NCI-H2196 treated with DMSO at 0.1 percent for 48 hours (cell line): ENCODE results near the gene MAP2K5.

Experiments
- DNase-seq: peaks from one replicate; lab custom pipeline; 2025; ENCODE audit not compliant: unreplicated experiment; lab: John Stamatoyannopoulos, UW

MAP2K5 gene

DNA sequence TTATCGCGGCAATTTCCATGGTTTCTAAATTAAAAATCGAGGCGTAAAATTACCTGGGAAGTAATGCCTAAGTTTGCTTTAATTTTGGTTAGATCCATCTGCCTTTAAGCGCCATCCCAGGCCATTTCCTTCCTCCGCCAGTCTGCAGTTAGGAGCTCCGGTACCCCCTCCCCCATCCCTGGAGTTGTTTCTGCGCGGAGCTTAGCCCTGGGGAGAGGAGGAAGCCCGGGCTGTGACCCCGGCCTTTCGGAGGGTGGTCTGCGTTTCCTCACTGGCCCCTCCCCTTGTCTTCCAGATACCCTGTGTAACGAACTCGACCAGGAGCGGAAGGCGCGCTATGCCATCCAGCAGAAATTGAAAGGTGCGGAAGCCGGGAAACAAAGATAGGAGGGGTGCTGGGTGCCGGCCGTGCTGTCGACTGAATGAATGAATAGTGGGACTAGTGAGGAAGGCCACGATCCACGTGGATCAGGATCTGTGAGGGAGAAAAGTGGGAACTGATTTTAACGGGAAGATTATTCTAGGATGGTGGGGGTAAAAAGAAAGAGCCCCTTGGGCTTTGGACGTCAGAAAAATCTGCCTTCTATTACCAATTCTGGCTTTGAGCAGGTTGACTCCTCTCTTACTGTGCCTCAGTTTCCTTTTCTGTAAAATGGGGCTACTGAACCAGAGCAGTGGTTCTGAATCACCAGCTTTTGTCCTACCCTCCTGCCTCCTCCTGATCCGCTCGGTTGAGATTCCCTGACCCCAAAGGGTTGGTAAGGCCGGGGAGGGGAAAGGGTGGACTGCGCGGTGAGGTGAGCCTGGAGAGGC is 290.6 kb downstream of the MAP2K5 start:
- no peak for DNase-seq

DNA sequence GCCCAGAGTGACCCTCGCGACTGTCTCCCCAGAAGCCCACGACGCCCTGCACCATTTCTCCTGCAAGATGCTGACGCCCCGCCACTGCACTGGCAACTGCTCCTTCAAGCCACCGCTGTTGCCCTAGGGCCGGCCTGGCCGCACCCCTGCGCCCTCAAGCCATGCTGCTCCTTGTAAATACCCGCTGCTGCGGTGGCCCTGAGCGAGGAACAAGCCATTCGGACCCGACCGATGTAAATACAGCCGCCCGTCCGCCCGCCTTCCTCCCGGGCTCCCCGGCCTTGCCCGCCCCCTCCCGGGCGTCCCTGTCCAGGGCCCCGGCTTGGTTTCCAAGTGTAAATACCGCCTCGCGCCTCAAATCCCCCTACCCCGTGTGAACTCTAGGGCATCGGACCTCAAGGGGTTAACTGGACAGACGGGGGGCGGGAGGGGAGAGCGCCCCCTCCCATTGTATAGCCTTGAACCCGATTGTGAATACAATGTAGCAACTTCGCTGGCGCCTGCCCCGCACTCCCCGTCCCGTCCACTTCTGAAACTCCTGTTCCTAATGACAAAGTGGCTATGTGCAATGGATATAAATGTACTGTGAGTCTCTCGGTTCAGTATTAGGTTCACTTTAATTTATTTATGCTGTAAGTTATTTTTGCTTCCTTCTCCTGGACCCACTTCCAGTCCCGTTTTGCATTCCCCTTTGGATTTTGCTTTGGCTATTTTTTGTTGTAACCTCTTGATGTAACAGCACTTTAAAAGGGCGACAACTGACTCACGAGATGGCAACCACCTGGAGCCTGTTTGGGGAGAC is 291.4 kb downstream of the MAP2K5 start:
- no peak for DNase-seq

DNA sequence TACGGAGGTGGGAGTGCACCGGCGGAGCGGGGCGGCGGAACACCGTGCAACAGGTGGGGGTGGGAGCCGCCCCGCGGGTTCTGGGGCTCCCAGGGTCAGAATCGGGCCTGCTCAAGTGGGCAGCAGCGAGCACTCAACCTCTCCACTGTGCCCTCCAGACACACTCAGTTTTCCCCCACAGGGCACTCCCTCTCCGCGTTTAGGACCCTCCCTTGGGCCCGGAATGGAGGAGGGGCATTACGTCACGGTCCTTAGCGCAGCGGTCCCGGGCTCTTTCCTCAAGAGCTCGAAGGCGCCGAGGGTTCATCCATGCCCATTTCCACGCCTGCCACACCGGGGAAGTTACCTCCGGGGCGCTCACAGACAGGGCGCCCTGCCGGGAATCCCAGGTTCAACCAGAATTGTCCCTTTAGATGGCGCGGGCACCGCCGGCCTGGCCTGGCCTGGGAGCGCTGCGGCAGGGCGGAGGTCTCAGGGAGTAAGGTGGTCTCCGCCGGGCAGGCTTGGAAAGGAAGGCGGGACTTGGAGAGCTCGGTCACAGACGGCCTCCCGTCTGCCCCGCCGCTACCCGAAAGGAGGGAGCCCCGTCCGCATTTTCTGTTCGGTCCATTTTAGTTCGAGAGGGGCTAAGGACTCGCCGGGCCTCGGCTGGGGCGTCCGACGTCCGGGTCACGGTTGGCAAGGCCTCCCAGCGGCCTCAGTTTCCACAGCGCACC is 292.2 kb downstream of the MAP2K5 start:
- no peak for DNase-seq

DNA sequence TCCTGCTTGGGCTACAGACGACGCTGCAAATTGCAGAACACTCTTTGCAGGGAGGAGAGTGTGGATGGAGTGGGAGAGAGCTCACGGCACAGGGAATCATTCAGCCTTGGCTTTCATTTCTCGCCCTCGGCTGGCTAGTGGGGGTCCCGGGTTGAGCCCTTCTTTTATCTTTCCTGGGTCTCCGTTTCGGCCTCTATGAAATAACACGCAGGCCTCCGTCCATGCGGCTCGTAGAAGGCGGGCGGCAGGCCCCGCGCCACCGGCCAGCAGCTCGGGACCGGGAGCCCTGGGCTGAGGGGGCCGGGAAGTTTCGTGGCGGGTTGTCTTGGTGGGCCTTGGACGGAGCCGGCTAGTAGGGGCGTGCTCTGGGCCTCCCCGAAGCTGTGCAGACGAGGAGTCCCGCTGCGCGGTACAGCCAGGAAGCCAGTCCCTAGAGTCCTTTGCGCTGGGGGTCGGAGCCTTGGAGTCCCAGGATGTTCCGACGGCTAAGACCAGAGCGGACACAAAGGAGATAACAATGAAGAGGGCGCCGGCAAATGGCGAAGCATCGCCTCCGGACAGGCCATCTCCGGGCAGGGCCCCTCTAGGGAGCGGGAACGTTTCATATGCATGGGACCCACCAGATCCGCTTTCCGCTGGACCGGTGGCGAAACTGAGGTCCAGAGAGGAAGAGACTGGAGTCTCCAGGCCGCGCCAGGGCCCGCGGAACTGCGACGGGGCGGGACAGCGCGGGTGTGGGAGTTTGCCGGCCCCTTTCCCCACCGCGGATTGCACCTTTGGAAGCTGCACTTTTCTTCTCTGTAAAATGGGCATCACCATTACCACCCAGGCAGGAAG is 293.0 kb downstream of the MAP2K5 start:
- DNase-seq = no peak

DNA sequence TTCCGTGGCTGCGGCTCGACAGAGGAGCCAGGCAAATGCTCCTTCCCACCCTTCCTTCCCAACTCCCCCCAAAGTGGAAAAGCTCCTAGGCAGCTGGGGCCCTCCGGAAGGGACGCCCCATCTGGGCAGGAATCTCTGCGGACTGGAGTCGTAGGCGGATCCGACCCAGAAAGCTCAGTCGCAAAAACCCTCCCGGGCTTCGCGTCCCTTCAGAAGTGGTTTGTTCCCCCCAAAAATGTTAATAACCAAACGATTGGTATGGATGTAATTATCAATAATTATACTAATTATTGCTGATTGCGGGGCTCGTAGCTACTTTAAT is 293.6 kb downstream of the MAP2K5 start:
- DNase-seq = no peak

DNA sequence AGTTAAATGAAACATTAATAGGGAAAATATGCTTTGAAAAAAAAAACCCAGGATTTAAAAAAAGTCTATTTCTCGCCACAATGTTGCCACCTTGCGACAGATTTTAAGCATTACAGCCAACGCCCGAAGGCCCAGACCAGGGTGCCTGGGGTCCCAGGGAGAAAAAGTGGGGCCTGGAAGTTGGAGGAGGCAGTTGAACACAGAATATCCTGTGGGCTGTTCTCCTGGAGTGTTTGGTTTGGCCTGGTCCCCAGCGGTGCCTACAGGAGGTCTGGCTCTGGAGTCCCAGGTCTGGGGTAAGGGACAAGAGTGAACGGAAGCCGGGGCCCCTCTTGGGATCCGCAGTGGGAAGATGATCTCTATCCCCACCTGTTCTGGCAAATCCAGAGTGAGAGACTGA is 294.0 kb downstream of the MAP2K5 start:
- DNase-seq = no peak

DNA sequence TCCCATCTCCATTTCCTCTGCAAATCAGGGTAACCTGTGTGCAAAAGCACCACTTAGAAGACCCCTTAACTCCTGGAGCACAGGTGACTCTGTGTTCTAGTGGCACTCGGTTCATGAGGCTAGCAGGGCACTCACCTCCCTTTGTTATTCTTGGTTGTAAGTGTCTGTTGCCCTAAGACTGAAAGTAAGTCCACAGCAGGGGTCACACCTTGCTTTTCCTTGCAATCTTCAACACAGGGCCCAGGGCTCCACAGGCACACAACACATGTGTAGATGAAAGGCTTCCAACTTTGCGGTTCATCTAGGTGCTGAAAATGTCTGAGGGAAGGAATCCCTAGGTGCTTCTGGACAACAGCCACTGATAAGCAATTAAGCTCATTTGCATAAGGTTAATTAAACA is 294.5 kb downstream of the MAP2K5 start:
- DNase-seq = no peak

DNA sequence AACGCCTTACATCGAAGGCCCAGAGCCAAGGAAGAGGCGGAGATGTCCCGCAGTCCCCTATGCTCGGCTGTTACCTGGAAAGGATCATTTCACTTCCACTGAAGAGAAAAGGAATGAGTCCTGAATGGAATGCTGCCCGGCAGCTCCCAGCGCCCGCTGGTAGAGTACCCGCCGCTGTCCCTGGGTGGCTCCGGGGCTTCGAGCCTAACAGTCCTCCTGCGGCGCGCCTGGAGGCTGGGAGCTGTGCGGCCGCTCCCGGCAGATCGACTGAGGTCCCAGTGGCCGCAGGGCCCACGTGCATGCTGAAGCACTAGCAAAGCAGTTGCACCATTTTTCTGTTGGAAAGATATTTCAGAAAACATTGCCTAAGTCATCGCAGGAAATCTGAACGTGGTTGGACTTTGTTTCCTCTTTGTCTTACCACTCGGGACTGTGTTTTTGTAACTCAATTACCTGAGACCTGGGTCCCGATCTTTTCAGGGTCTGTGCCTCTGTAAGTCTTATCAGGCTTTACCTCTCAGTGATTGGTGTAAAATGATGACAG is 296.4 kb downstream of the MAP2K5 start:
- DNase-seq = no peak

DNA sequence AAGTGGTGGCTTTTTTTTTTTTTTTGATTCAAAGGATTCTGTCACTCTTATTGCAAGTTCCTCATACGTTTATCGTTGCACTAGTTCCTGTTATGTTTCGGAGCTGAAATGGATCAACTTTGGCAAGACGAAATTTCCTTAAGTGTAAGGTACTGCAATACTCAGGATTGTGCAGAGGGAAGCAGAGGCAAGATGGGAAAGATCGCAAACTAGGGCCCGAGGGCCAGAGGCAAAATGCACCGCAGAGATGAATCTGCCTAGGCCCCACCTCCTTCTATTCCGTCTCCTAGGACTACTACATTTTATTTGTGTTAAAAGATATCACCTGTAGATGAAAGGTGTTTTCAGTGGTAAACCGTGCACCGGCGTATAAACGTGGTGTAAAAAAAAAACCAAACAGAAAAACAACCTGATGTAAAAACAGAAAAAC is 297.0 kb downstream of the MAP2K5 start:
- DNase-seq = no peak

DNA sequence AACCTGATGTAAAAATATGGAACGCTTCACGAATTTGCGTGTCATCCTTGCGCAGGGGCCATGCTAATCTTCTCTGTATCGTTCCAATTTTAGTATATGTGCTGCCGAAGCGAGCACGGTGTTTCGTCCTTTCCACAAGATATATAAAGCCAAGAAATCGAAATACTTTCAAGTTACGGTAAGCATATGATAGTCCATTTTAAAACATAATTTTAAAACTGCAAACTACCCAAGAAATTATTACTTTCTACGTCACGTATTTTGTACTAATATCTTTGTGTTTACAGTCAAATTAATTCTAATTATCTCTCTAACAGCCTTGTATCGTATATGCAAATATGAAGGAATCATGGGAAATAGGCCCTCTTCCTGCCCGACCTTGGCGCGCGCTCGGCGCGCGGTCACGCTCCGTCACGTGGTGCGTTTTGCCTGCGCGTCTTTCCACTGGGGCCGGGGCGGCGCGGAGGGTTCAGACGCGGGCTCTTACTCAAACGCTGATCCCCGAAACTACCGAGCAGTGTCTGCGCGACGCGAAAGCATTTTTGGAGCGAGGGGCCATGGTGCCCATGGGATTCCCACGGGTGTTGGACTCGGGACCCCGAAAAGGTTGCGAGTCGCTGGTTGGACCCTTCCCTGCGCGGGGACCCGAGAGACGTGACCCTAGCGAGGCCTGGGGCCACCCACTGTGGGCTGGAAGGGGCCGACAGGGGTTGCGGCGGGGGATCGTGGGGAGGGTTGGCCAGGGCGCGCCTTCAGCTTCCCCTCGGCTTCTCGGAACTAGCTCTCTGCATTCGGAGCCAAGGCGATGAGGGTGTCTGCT is 297.6 kb downstream of the MAP2K5 start, which contains the start of gene RNU6-1:
TSS of gene RNU6-1 (minus strand) at position 117 of the 820 bp plus-strand sequence.
- DNase-seq = peak; percentile 63

DNA sequence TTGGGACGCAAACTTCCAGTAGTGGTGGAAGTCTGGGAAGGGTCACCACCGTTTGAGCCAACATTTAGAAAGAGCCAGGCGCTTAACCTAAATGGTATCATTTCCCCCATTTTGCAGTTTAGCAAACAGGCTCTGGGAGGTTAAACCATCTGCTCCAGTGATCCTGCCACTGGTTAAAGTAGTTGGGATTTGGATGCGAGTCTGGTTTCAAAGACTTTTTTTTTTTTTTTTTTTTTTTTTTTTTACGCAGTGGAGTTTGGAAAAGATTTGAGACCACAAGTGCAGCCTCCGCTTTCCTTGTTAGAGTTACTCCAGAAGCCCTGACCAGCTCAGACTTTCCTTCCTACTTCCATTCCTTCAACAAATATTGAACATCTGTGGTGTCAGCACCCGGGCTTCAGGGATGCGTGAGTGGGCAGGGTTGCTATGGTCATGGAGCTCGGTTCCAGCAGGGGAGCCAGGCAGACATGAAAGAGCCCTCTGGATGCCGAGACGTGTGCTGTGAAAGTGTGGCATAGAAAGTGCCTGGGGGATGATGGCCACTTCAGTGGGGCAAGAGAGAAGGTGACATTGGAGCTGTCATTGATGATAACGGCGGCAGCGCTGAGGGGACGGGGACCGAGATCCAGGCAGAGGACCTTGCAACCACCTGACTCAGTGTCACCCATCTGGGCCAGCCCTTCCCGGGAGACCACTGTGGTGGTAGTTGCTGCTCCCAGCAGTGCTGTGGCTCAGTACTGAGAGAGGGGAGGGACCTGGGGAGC is 298.4 kb downstream of the MAP2K5 start:
- DNase-seq = no peak

DNA sequence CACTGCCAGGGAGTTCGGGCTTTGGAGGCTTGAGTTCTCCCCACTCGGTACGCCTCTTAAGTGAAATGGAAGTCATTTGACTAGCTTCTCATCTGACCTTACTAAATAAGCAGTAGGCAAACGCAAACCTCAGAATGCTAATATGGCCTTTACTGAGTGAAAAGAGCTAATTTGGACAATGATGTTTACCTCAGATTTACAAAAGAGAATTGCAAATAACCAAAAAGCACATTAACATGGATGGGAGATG is 298.9 kb downstream of the MAP2K5 start:
- no peak for DNase-seq

DNA sequence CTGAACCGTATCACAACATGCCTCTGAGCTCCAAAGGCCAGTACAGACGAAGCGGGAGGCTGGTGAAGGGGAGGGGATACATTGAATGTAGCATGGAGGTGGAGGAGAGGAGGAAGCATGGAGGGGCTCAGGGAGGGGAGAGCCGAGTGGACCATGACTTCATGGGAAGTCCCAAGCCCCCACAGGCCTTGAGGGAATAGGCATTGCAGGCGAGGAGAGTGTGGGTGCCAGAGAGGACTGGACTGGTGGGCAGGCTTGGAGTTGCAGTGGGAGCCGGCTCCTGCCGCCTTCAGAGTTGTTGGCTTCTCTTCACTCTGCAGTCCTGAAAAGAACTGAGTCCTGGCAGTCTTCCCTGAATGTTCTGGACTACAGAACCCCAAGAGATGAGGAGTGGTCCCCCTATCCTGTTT is 300.6 kb downstream of the MAP2K5 start:
- DNase-seq = no peak

DNA sequence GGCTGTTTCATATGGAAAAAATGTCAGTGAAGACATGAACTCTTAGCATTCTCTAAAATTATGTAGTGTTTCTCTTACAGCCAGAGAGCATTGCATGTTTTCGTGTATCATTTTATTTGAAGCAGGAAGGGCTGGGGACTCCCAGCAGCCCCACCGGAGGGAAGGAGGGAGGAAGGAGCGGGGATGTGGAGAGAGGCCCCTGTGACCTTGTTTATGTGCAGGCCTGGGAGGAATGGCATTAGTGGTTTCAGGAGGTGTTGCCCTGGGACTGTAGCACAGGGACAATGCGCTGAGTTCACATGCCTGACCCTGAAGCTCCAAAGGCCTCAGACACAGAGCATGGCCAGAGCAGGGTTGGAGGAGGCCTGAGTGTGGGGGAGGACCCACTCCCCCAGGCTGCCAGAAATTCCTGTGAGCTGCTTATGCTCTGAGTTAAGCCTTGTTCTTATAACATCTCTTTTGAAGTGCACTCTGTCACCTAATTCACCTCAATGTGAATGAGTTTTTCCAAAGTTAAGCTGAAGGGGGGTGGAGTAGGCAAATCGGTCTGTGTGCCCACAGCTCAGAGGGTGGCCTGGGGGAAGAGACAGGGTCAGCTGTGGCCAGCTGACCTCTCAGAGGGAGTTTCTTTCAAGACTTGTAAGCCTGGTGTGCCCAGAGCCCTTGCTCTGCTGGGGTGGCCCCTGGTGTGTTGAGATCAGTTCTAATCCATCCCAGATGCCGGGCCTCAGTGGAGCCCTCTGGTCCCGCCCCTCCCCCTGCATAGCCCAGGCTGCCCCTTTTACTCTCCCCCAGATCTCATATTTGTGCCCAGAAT is 301.3 kb downstream of the MAP2K5 start:
- DNase-seq = no peak

DNA sequence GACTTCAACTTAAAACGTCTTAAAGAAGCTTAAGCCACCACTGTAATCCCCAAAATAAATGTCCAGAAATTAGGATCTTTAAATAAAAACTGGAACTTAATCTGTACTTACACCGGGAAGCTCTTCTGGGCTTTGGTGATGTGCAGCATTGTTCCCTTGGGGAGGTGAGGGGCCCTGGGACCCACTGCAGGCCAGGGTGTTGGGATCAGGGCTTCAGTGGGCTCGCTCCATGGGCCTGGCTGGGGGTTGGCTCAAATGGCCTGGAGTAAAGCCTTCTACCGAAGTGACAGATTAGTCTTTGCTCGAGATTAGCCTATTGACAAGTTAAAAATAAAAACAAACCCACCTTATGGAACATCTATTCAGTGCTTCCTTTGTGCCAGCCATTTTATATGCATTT is 303.5 kb downstream of the MAP2K5 start:
- DNase-seq = no peak

DNA sequence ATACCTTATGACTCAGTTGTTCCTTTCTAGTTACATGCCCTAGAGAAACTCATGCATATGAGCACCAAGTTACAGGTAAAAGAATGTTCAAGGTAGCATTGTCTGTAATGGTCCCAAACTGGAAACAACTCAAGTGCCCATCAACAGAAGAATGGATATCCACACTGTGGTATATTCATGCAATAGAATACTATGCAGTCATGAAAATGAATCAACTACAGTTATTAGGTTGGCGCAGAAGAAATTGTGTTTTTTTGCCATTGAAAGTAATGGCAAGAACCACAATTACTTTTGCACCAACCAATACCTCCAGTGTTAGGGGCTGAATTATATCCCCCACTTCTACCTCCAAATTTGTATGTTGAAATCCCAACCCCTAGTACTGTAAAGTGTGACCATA is 307.0 kb downstream of the MAP2K5 start:
- no peak for DNase-seq

DNA sequence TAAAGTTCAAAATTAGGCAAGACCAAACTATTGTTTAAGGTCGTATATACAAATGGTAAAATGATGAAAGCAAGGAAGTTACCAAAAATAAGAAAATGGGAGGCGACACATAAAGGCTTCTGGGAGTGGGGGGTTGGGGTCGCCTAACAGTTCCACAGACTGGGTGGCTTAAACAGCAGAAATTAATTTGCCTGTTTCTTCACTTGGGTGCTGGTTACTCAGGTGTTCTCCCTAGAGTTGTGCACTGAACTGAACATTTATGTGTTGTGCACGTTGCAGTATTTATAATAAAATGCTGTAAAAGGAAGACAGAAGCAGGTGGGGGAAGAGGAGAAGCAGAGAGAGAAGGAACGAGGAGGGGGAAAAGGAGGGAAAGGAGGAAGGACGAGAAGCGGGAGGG is 307.8 kb downstream of the MAP2K5 start:
- no peak for DNase-seq

DNA sequence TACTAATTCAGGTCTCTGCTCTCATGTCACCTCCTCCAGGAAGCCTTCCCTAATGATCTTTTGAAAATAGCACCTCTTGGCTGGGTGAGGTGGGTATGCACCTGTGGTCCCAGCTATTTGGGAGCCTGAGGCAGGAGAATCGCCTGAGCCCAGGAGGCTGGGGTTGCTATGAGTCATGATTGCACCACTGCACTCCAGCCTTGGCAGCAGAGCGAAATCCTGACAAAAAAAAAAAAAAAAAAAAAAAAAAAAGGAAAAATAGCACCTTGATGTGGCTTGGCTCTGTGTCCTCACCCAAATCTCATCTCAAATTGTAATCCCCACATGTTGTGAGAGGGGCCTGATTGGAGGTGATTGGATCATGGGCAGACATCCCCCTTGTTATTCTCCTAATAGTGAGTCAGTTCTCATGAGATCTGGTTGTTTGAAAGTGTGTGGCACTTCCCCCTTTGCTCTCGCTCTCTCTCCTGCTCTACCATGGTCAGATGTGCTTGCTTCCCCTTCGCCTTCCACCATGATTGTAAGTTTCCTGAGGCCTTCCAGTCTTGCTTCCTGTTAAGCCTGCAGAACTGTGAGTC is 308.6 kb downstream of the MAP2K5 start:
- DNase-seq = no peak
